Spleen (tissue), 11 donors: Measurements from ENCODE around the gene CNOT6. TPM values are rescaled to one million over a fixed set of nuclear protein-coding genes. Genes with fewer than 3 reads are reported as not detected.
A peak's percentile ranks its signal among the peaks of the same experiment; 100 is the strongest.

Experiments used
- DNase-seq: peaks from one replicate; pipeline ENCODE4 v3.0.0-alpha.2; 2020
- H3K27ac ChIP-seq, 8 donors: fragments of 200-600 bp; sonication (generic) in 7 of 8; 1 replicate in 4 of 8; 2 replicates in 4 of 8; pipeline versions ENCODE4 v1.5.0 to v1.8.0; 2016 to 2021; ENCODE audit warnings: inconsistent platforms in 4 of 8, mild to moderate bottlenecking in 4 of 8, moderate library complexity in 1 of 8
- H3K27me3 ChIP-seq, 7 donors: fragments of 200-600 bp; sonication (generic) in 6 of 7; replicated peaks in 1 of 7; 1 replicate in 4 of 7; 2 replicates in 3 of 7; pipeline versions ENCODE4 v1.5.0 to v1.8.0; 2016 to 2021; ENCODE audit warnings: inconsistent platforms in 3 of 7, mild to moderate bottlenecking in 1 of 7
- H3K36me3 ChIP-seq, 6 donors: fragments of 200-600 bp; sonication (generic) in 5 of 6; 1 replicate in 4 of 6; 2 replicates in 2 of 6; pipeline versions ENCODE4 v1.5.0 to v1.8.0; 2016 to 2021; ENCODE audit warnings: inconsistent platforms in 2 of 6
- H3K4me1 ChIP-seq, 6 donors: fragments of 200-600 bp; sonication (generic) in 5 of 6; 1 replicate in 3 of 6; 2 replicates in 3 of 6; pipeline versions ENCODE4 v1.5.0 to v1.8.0; 2016 to 2021; ENCODE audit warnings: inconsistent platforms in 3 of 6
- H3K4me3 ChIP-seq, 8 donors: fragments of 200-600 bp; sonication (generic) in 7 of 8; 1 replicate in 4 of 8; 2 replicates in 4 of 8; pipeline versions ENCODE4 v1.5.0 to v1.8.0; 2016 to 2021; ENCODE audit warnings: inconsistent platforms in 4 of 8, mild to moderate bottlenecking in 4 of 8, moderate library complexity in 2 of 8
- H3K9me3 ChIP-seq, 8 donors: fragments of 200-600 bp; sonication (generic) in 7 of 8; 1 replicate in 4 of 8; 2 replicates in 4 of 8; pipeline versions ENCODE4 v1.5.0 to v1.8.0; 2016 to 2021; ENCODE audit warnings: inconsistent platforms in 4 of 8
- POLR2A ChIP-seq, 3 donors: fragments of 450-650 bp; IDR thresholded peaks; one replicate each; pipeline ENCODE4 v1.5.1; 2017; ENCODE audit warnings: antibody characterized with exemption in 3 of 3, mild to moderate bottlenecking in 1 of 3
- POLR2AphosphoS5 ChIP-seq, 3 donors: sonication (generic); formaldehyde crosslinking; IDR thresholded peaks; one replicate each; pipeline ENCODE4 v1.5.1; 2017; ENCODE audit warnings: antibody characterized with exemption in 3 of 3
- WGBS, 5 donors: extraction: QIAGEN DNeasy Blood & Tissue Kit in 3 of 5; methylation state at CpG; one replicate each; pipeline versions ENCODE4 v1.1.5 to v1.1.7; 2013 to 2018; 5-methylcytosine and 5-hydroxymethylcytosine counted together
- intact Hi-C: fragments of 100-400 bp; cut with DNase I; formaldehyde crosslinking; loops from one replicate; pipeline ENCODE4 v1.15.0; 2023; ENCODE audit warnings: low total_unique reads
- polyA plus RNA-seq, 3 donors: library from polyadenylated mRNA; stranded (reverse); fragments of 200-250 nt; gene quantifications; one replicate each; pipeline ENCODE4 v1.2.1, GENCODE V29; 2013
- total RNA-seq, 7 donors: library from RNA; depleted of rRNA in 3 of 7; stranded (reverse); fragments of >200 nt in 3 of 7; fragmentation: NEBNext Ultra II Directional in 4 of 7; extraction: Animal tissue kit (Norgen Biotek cat#: 25700) in 4 of 7; gene quantifications; one replicate each; pipeline versions ENCODE4 v1.1.0 to v1.2.1, GENCODE V29; 2016 to 2021
- TF ChIP-seq, protein P1 (sequence below), 11 experiments: fragments of 200-600 bp in 7 of 11; fragments of 450-650 bp in 4 of 11; sonication (generic) in 4 of 11; IDR thresholded peaks in 8 of 11; conservative IDR thresholded peaks in 3 of 11; 1 replicate in 7 of 11; 2 replicates in 4 of 11; pipeline versions ENCODE4 v1.4.0 to v1.8.0; 2016 to 2021; ENCODE audit warnings: antibody characterized with exemption in 11 of 11, inconsistent platforms in 4 of 11, mild to moderate bottlenecking in 1 of 11
- donor health status: healthy with polysubstance abuse.
- donor health status: DM: no; HTN: no; CAD: no; lungs with moderate emphysema.
- donor health status: DM: no; HTN: no; CAD: no.
- donor health status: Bipolar disorder and iron deficiency.
- donor health status: healthy.
- donor health status: DM: no; HTN: no; CAD: no.
- donor health status: DM: yes; HTN: yes; CAD: no.

Gene CNOT6
- total and polyA plus RNA-seq, 10 donors: 5.5 to 26.5 (median 21.6) TPM

GRCh38 chr5:180612683-180613082 lies 118.5 kb downstream of the CNOT6 start:
- no peak for DNase-seq
- Histone ChIP-seq H3K9me3 (no peaks in the 10 kb centered on the region), H3K4me3 (no peak overlapping the region), H3K4me1 (no peaks in the 10 kb centered on the region), H3K27ac (no peak overlapping the region), H3K27me3 (peaks cover 0 to 9% (median 0%) of the 10 kb centered on the region in 7 donors), H3K36me3 (peaks cover 0 to 47% (median 5%) of the 10 kb centered on the region in 6 donors)
- intact Hi-C loops: no loop called here
- 85 to 94% (median 90%) methylated on average over 8 to 15 of the region's 15 CpGs for WGBS, 5 donors
- TF ChIP-seq POLR2AphosphoS5 (IDR thresholded peaks at IDR 0.05) (no peak), POLR2A (IDR thresholded peaks at IDR 0.05) (no peak)
- TF ChIP-seq, protein P1, sequence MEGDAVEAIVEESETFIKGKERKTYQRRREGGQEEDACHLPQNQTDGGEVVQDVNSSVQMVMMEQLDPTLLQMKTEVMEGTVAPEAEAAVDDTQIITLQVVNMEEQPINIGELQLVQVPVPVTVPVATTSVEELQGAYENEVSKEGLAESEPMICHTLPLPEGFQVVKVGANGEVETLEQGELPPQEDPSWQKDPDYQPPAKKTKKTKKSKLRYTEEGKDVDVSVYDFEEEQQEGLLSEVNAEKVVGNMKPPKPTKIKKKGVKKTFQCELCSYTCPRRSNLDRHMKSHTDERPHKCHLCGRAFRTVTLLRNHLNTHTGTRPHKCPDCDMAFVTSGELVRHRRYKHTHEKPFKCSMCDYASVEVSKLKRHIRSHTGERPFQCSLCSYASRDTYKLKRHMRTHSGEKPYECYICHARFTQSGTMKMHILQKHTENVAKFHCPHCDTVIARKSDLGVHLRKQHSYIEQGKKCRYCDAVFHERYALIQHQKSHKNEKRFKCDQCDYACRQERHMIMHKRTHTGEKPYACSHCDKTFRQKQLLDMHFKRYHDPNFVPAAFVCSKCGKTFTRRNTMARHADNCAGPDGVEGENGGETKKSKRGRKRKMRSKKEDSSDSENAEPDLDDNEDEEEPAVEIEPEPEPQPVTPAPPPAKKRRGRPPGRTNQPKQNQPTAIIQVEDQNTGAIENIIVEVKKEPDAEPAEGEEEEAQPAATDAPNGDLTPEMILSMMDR (IDR thresholded peaks at IDR 0.05 in 8 of 11, conservative IDR thresholded peaks at IDR 0.05 in 3 of 11): no peak

- no peak for DNase-seq
- intact Hi-C loops: no loop called here
- Histone ChIP-seq H3K9me3 (no peaks in the 10 kb centered on the region), H3K4me1 (no peaks in the 10 kb centered on the region), H3K27me3 (peaks cover 0 to 10% (median 0%) of the 10 kb centered on the region in 7 donors), H3K4me3 (no peak overlapping the region), H3K36me3 (peaks cover 0 to 47% (median 5%) of the 10 kb centered on the region in 6 donors), H3K27ac (no peak overlapping the region)
- 77 to 85% (median 83%) methylated on average over 18 to 19 of the region's 19 CpGs for WGBS, 5 donors
- TF ChIP-seq POLR2AphosphoS5 (IDR thresholded peaks at IDR 0.05): no peak
- TF ChIP-seq, protein P1 (IDR thresholded peaks at IDR 0.05 in 8 of 11, conservative IDR thresholded peaks at IDR 0.05 in 3 of 11): no peak
- no peak for TF ChIP-seq POLR2A (IDR thresholded peaks at IDR 0.05)
Observed at GRCh38 chr5:180613188-180613813, 119.1 kb downstream of the CNOT6 start.

DNA sequence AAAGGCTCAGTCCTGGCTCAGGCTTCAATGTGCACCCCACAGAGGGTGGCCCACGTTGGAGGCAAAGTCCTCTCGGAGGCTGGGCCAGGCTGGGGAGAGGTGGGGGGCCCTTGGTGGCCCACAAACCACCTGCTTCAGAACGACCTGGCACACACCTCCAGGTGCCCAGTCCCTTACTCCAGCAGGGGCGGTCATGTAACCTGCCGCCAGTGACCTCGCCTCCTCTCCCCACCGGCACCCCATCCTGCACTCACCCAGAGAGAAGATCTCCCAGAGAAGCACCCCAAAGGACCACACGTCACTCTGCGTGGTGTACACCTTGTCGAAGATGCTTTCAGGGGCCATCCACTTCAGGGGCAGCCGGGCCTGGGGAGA lies 119.6 kb downstream of the CNOT6 start:
- DNase-seq: no peak
- peaks cover 0 to 12% (median 0%) of the 10 kb centered on the region in 7 donors for H3K27me3 ChIP-seq
- intact Hi-C loops: no loop called here
- H3K27ac ChIP-seq: no peak overlapping the region
- no peaks in the 10 kb centered on the region for H3K9me3 ChIP-seq
- peaks cover 0 to 47% (median 7%) of the 10 kb centered on the region in 6 donors for H3K36me3 ChIP-seq
- TF ChIP-seq, protein P1 (IDR thresholded peaks at IDR 0.05 in 8 of 11, conservative IDR thresholded peaks at IDR 0.05 in 3 of 11): no peak
- TF ChIP-seq POLR2A (IDR thresholded peaks at IDR 0.05): no peak
- H3K4me1 ChIP-seq: peaks cover 0 to 5% (median 1%) of the 10 kb centered on the region in 6 donors
- 75 to 90% (median 86%) methylated on average over 9 to 11 of the region's 11 CpGs for WGBS, 5 donors
- H3K4me3 ChIP-seq: no peak overlapping the region

DNA sequence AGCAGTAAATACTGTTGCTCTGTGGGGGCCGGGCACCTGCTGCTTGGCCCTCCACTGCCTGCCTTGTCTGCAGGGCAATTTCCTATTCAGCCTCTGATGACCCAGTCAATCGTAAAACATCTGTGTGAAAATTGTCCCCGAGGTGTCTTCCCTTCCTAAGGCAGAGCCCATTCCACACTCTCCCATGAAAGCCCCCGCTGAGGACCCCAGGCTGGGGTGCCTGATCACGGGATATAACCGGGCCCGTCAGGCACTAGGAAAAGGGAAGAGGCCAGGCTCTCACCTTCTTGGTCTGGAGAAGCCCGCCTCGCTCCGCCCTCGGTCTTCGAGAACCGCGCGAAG lies 124.3 kb downstream of the CNOT6 start:
- Histone ChIP-seq H3K36me3 (peaks cover 0 to 48% (median 7%) of the 10 kb centered on the region in 6 donors), H3K9me3 (no peaks in the 10 kb centered on the region), H3K27ac (no peak overlapping the region), H3K4me3 (peak overlapping the region in 3 of 8 donors; percentile 12 to 55 (median 13)), H3K4me1 (peaks cover 0 to 15% (median 7%) of the 10 kb centered on the region in 6 donors), H3K27me3 (peaks cover 0 to 27% (median 0%) of the 10 kb centered on the region in 7 donors)
- intact Hi-C loops: no loop called here
- no peak for DNase-seq
- 41 to 66% (median 61%) methylated on average over 4 to 15 of the region's 15 CpGs for WGBS, 5 donors
- TF ChIP-seq POLR2AphosphoS5 (IDR thresholded peaks at IDR 0.05) (no peak), POLR2A (IDR thresholded peaks at IDR 0.05) (no peak)
- TF ChIP-seq, protein P1 (IDR thresholded peaks at IDR 0.05 in 8 of 11, conservative IDR thresholded peaks at IDR 0.05 in 3 of 11): no peak
